HG03432 (cell line): ENCODE results near the gene HS6ST2.
A peak's percentile ranks its signal among the peaks of the same experiment; 100 is the strongest.

Experiments used
- ATAC-seq: cut with Tn5 transposase; IDR thresholded peaks from one replicate; pipeline ENCODE4 v1.9.1; 2021; ENCODE audit warnings: mild to moderate bottlenecking, moderate library complexity; ENCODE audit not compliant: unreplicated experiment

Gene HS6ST2

GRCh38 chrX:132689612-132690563 is 268.5 kb downstream of the HS6ST2 start:
- ATAC-seq, result no peak

GRCh38 chrX:132685276-132685675 is 273.2 kb downstream of the HS6ST2 start:
- ATAC-seq, result no peak

- peak; percentile 50 for ATAC-seq
These were observed 281.2 kb downstream of the HS6ST2 start for GRCh38 chrX:132677233-132677716.

- no peak for ATAC-seq
These were observed 281.8 kb downstream of the HS6ST2 start for GRCh38 chrX:132676561-132677186.

GRCh38 chrX:132676102-132676501 is 282.3 kb downstream of the HS6ST2 start:
- no peak for ATAC-seq

GRCh38 chrX:132673331-132673730 is 285.1 kb downstream of the HS6ST2 start:
- ATAC-seq, result no peak

GRCh38 chrX:132671229-132671641 is 287.2 kb downstream of the HS6ST2 start:
- no peak for ATAC-seq

GRCh38 chrX:132669142-132669541 is 289.3 kb downstream of the HS6ST2 start:
- no peak for ATAC-seq

- no peak for ATAC-seq
These were observed 290.3 kb downstream of the HS6ST2 start for GRCh38 chrX:132668178-132668577.

- no peak for ATAC-seq
These were observed 292.8 kb downstream of the HS6ST2 start for GRCh38 chrX:132665676-132666075.

- ATAC-seq, result no peak
These were observed 294.2 kb downstream of the HS6ST2 start for GRCh38 chrX:132664273-132664672.

- ATAC-seq, result no peak
These were observed 295.6 kb downstream of the HS6ST2 start for GRCh38 chrX:132662844-132663243.

- ATAC-seq, result no peak
These were observed 300.6 kb downstream of the HS6ST2 start for GRCh38 chrX:132657876-132658275.

- no peak for ATAC-seq
These were observed 305.6 kb downstream of the HS6ST2 start for GRCh38 chrX:132652871-132653270.

GRCh38 chrX:132651421-132652086 is 306.9 kb downstream of the HS6ST2 start:
- ATAC-seq, result no peak

GRCh38 chrX:132648895-132649294 is 309.5 kb downstream of the HS6ST2 start:
- no peak for ATAC-seq

- no peak for ATAC-seq
These were observed 319.0 kb downstream of the HS6ST2 start for GRCh38 chrX:132639446-132639845.

GRCh38 chrX:132638313-132638712 is 320.1 kb downstream of the HS6ST2 start:
- no peak for ATAC-seq

GRCh38 chrX:132636080-132636479 is 322.3 kb downstream of the HS6ST2 start:
- ATAC-seq, result no peak

GRCh38 chrX:132634521-132634920 is 323.9 kb downstream of the HS6ST2 start:
- no peak for ATAC-seq

- ATAC-seq, result no peak
These were observed 326.7 kb downstream of the HS6ST2 start for GRCh38 chrX:132631579-132632232.
